ENCODE results near the gene SERTAD2.

GRCh38 chr2:64615844-64616536 is 37.7 kb downstream of the SERTAD2 start:
- TF ChIP-seq, protein P1, sequence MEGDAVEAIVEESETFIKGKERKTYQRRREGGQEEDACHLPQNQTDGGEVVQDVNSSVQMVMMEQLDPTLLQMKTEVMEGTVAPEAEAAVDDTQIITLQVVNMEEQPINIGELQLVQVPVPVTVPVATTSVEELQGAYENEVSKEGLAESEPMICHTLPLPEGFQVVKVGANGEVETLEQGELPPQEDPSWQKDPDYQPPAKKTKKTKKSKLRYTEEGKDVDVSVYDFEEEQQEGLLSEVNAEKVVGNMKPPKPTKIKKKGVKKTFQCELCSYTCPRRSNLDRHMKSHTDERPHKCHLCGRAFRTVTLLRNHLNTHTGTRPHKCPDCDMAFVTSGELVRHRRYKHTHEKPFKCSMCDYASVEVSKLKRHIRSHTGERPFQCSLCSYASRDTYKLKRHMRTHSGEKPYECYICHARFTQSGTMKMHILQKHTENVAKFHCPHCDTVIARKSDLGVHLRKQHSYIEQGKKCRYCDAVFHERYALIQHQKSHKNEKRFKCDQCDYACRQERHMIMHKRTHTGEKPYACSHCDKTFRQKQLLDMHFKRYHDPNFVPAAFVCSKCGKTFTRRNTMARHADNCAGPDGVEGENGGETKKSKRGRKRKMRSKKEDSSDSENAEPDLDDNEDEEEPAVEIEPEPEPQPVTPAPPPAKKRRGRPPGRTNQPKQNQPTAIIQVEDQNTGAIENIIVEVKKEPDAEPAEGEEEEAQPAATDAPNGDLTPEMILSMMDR (IDR thresholded peaks at IDR 0.05), result no peak
- no peak for TF ChIP-seq POLR2A (IDR thresholded peaks at IDR 0.05)

All from body of pancreas (tissue), 4 donors.